ENCODE data around the gene GRIK3.

GRCh38 chr1:36792292-36792691, 242.0 kb downstream of the GRIK3 start:
- TF ChIP-seq CTCF (IDR thresholded peaks at IDR 0.05) (no peak), FOXP4 (CRISPR knock-in tag; IDR thresholded peaks at IDR 0.05) (no peak)

All from WTC11 (cell line).